Hepatocyte (in vitro differentiated cells): ENCODE data around the gene HRH2. TPM values are rescaled to one million over a fixed set of nuclear protein-coding genes. Genes with fewer than 3 reads are reported as not detected.

Source experiments
- DNase-seq: peaks from one replicate; pipeline ENCODE4 v3.0.0-alpha.2; 2016; ENCODE audit warnings: low spot score
- H2AFZ ChIP-seq: fragments of 200-600 bp; sonication (generic); 2 replicates; pipeline ENCODE4 v1.6.0; 2016; ENCODE audit warnings: antibody characterized with exemption, mild to moderate bottlenecking
- H3K27ac ChIP-seq: fragments of 200-600 bp; sonication (generic); 2 replicates; pipeline ENCODE4 v1.5.1; 2016; ENCODE audit warnings: mild to moderate bottlenecking
- H3K27me3 ChIP-seq: fragments of 200-600 bp; sonication (generic); 2 replicates; pipeline ENCODE4 v1.6.1; 2016
- H3K36me3 ChIP-seq: fragments of 200-600 bp; sonication (generic); replicated peaks from 2 replicates; pipeline ENCODE4 v1.5.1; 2016; ENCODE audit warnings: low read depth; ENCODE audit not compliant: insufficient read depth
- H3K4me1 ChIP-seq: fragments of 200-600 bp; sonication (generic); 2 replicates; pipeline ENCODE4 v1.5.1; 2016; ENCODE audit warnings: mild to moderate bottlenecking, moderate library complexity; ENCODE audit not compliant: insufficient read depth
- H3K4me2 ChIP-seq: fragments of 200-600 bp; sonication (generic); 2 replicates; pipeline ENCODE4 v1.6.0; 2016
- H3K4me3 ChIP-seq: fragments of 200-600 bp; sonication (generic); 2 replicates; pipeline ENCODE4 v1.5.1; 2016; ENCODE audit warnings: mild to moderate bottlenecking
- H3K79me2 ChIP-seq: fragments of 200-600 bp; sonication (generic); 2 replicates; pipeline ENCODE4 v1.6.0; 2017; ENCODE audit warnings: mild to moderate bottlenecking
- H3K9me2 ChIP-seq: fragments of 200-600 bp; sonication (generic); replicated peaks from 2 replicates; pipeline ENCODE4 v1.6.0; 2017; ENCODE audit warnings: mild to moderate bottlenecking; ENCODE audit not compliant: insufficient read depth
- H3K9me3 ChIP-seq: fragments of 200-600 bp; sonication (generic); 2 replicates; pipeline ENCODE4 v1.5.1; 2016; ENCODE audit warnings: low read depth, mild to moderate bottlenecking
- H4K20me1 ChIP-seq: fragments of 200-600 bp; sonication (generic); 2 replicates; pipeline ENCODE4 v1.6.0; 2016; ENCODE audit warnings: mild to moderate bottlenecking; ENCODE audit not compliant: insufficient read depth, poor library complexity, severe bottlenecking
- EZH2 ChIP-seq: fragments of 200-600 bp; sonication (generic); IDR thresholded peaks from 2 replicates; pipeline ENCODE4 v1.6.1; 2016; ENCODE audit warnings: antibody characterized with exemption, mild to moderate bottlenecking, borderline replicate concordance
- EZH2phosphoT487 ChIP-seq: fragments of 200-600 bp; sonication (generic); IDR thresholded peaks from one replicate; pipeline ENCODE4 v1.6.1; 2018; ENCODE audit warnings: antibody characterized with exemption, mild to moderate bottlenecking, low read depth, moderate library complexity; ENCODE audit not compliant: unreplicated experiment, severe bottlenecking
- WGBS: methylation state at CpG from one replicate; pipeline ENCODE4 v1.1.6; 2016; ENCODE audit warnings: low lambda C conversion rate; ENCODE audit errors: missing lambda C conversion rate; 5-methylcytosine and 5-hydroxymethylcytosine counted together
- polyA plus RNA-seq: library from polyadenylated mRNA; unstranded; fragments of >200 nt; fragmentation: Nextera tagmentation; extraction: Ambion mirVana; gene quantifications from 2 replicates; pipeline ENCODE4 v1.2.1, GENCODE V29; 2016
- total RNA-seq: library from RNA; depleted of rRNA; stranded (reverse); fragments of >200 nt; gene quantifications from 2 replicates; pipeline ENCODE4 v1.2.3, GENCODE V29; 2014
- TF ChIP-seq, protein P1 (sequence below): fragments of 200-600 bp; sonication (generic); IDR thresholded peaks from 2 replicates; pipeline ENCODE4 v1.5.1; 2016; ENCODE audit warnings: antibody characterized with exemption, mild to moderate bottlenecking; ENCODE audit not compliant: poor library complexity

HRH2 gene
- total and polyA plus RNA-seq, 2 experiments from 2014 or later, result 2.2 to 2.5 TPM

DNA sequence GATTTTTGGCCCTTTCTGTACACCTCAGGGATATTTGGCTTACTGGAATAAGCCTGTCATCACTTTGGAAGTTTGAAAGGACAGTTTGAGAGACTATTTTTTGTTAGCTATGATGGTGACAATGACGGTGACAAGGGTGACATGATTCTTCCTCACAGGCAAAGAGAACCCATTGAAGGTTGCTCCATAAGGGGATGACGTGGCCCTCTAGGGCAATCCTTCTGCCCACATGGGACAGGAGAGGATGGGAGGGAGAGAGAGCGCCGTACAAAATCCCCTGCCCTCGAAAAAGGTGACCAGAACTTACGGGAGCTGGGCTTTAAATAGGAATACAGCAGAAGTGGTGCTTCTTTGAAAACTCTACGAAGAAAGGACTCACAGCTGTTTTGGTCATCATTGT lies 22.6 kb downstream of the HRH2 start:
- no peak overlapping the region for H3K27ac ChIP-seq
- no peak overlapping the region for H3K4me2 ChIP-seq
- TF ChIP-seq, protein P1, sequence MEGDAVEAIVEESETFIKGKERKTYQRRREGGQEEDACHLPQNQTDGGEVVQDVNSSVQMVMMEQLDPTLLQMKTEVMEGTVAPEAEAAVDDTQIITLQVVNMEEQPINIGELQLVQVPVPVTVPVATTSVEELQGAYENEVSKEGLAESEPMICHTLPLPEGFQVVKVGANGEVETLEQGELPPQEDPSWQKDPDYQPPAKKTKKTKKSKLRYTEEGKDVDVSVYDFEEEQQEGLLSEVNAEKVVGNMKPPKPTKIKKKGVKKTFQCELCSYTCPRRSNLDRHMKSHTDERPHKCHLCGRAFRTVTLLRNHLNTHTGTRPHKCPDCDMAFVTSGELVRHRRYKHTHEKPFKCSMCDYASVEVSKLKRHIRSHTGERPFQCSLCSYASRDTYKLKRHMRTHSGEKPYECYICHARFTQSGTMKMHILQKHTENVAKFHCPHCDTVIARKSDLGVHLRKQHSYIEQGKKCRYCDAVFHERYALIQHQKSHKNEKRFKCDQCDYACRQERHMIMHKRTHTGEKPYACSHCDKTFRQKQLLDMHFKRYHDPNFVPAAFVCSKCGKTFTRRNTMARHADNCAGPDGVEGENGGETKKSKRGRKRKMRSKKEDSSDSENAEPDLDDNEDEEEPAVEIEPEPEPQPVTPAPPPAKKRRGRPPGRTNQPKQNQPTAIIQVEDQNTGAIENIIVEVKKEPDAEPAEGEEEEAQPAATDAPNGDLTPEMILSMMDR, result no peak
- TF ChIP-seq EZH2phosphoT487, result no peak
- no peak for TF ChIP-seq EZH2
- H3K27me3 ChIP-seq, result no peaks in the 10 kb centered on the region
- no peak overlapping the region for H3K4me3 ChIP-seq
- no peaks in the 10 kb centered on the region for H3K9me2 ChIP-seq
- H3K4me1 ChIP-seq, result no peaks in the 10 kb centered on the region
- H4K20me1 ChIP-seq, result no peaks in the 10 kb centered on the region
- WGBS, result 86% methylated on average over 7 of the region's 7 CpGs
- DNase-seq, result no peak
- H2AFZ ChIP-seq, result no peak overlapping the region
- no peaks in the 10 kb centered on the region for H3K36me3 ChIP-seq
- H3K79me2 ChIP-seq, result no peaks in the 10 kb centered on the region
- no peaks in the 10 kb centered on the region for H3K9me3 ChIP-seq

DNA sequence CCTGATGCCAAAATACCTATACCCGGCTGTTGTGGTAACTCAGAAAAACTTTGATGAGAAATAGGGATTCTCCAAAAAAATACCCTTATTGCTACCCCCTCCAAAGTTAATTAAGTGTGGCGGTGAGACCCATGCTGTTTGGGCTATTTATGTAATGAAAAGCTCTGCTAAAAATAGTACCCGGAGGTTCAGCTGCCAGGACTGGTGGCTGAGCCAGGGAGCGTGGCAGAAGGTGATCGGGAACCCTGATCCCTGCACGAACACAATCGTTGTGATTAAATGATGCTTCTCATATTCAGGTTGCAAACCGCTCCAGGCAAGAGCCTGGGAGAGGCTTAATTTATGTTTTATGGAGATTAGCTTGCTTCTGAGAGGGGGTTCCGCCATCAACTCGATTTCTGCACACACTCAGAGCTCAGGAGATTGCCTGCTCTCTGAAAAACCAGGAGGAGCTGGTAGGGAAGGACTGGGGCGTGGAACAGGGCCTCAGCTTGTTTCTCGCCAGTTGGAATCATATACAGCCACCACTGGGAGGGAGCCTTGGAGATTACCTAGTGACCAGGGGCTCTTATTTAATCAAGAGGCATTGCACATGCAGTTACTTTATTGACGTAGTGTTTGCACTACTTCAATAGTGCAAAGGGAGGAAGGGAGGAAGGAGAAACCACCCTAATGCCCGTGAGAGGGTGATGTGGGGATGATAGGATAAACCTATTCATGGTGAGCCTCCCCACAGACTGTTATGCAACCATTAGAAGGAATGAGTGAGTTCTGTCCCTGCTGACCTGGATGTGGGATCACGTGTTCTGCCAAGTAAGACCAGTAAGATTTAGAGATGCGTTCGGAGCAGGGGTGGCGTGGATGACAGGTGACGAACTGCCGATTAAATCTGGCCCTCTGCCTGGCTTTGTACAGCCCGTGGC lies 23.4 kb downstream of the HRH2 start:
- 82% methylated on average over 21 of the region's 21 CpGs for WGBS
- Histone ChIP-seq H3K4me1 (no peaks in the 10 kb centered on the region), H3K4me2 (no peak overlapping the region), H3K79me2 (no peaks in the 10 kb centered on the region), H3K36me3 (no peaks in the 10 kb centered on the region), H3K9me3 (no peaks in the 10 kb centered on the region), H3K4me3 (no peak overlapping the region), H3K9me2 (no peaks in the 10 kb centered on the region), H3K27ac (no peak overlapping the region), H2AFZ (no peak overlapping the region), H3K27me3 (no peaks in the 10 kb centered on the region), H4K20me1 (no peaks in the 10 kb centered on the region)
- DNase-seq, result no peak
- TF ChIP-seq, protein P1, result no peak
- TF ChIP-seq EZH2, result no peak
- no peak for TF ChIP-seq EZH2phosphoT487

DNA sequence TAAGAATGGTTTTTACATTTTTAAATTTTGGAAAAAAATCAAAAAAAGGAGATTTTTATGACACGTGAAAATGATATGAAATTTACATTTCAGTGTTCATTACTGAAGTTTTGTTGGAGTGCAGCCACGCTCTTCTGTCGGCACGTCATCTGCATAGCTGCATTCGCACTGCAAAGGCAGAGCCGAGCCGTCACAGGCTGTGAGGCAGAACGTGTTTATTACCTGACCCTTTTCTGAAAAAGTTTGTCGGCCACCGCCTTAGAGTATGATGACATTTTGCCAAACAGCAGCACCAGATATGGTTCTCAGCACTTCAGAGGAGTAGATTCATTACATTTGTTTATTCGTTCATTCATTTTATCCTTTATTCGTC lies 24.1 kb downstream of the HRH2 start:
- no peaks in the 10 kb centered on the region for H3K4me1 ChIP-seq
- 84% methylated on average over 12 of the region's 12 CpGs for WGBS
- no peak overlapping the region for H2AFZ ChIP-seq
- H3K4me3 ChIP-seq, result no peak overlapping the region
- no peak overlapping the region for H3K4me2 ChIP-seq
- H3K9me3 ChIP-seq, result no peaks in the 10 kb centered on the region
- H3K79me2 ChIP-seq, result no peaks in the 10 kb centered on the region
- no peaks in the 10 kb centered on the region for H3K36me3 ChIP-seq
- H3K9me2 ChIP-seq, result no peaks in the 10 kb centered on the region
- no peak for DNase-seq
- no peaks in the 10 kb centered on the region for H3K27me3 ChIP-seq
- no peak overlapping the region for H3K27ac ChIP-seq
- no peaks in the 10 kb centered on the region for H4K20me1 ChIP-seq
- TF ChIP-seq EZH2, result no peak
- no peak for TF ChIP-seq EZH2phosphoT487
- TF ChIP-seq, protein P1, result no peak
